GM18526 (cell line): ENCODE data around the gene BRD1.

Experiments
- POLR2A ChIP-seq: IDR thresholded peaks from 3 replicates; pipeline ENCODE4 v1.6.1; 2011; ENCODE audit not compliant: insufficient read length; ENCODE audit errors: extremely low read depth

Gene BRD1

DNA sequence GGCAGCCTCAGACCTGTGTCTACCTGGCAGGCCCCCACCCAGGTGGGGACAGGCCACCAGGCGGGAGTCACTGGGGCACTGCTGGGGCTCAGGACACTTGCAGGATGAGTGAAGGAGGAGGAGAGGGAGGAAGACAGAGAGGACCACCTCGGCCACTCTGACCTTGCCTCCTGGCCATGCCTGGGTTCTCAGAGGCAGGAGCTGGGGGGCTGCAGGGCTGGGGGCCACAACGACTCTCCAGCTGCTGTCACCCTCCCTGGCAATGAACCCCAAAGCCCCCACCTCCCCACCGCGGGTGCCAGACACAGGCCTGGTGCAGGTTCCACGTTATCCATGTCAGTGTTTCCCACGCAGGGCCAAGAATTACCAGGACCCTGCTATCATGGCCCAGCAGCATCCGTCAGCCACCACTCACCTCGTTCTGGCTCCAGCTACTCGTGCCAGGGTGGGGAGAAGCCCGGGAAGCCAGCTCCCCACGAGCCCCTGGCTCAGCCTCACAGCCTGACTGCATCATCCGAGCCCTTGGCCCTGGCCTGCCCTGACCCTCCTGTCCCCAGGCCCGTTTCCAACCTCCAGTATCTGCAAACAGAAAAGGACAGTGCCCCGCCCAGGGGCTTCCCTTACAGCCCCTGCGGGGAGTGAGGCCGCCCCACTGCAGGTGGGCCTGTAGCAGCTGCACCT lies 62.4 kb downstream of the BRD1 start:
- no peak for TF ChIP-seq POLR2A

DNA sequence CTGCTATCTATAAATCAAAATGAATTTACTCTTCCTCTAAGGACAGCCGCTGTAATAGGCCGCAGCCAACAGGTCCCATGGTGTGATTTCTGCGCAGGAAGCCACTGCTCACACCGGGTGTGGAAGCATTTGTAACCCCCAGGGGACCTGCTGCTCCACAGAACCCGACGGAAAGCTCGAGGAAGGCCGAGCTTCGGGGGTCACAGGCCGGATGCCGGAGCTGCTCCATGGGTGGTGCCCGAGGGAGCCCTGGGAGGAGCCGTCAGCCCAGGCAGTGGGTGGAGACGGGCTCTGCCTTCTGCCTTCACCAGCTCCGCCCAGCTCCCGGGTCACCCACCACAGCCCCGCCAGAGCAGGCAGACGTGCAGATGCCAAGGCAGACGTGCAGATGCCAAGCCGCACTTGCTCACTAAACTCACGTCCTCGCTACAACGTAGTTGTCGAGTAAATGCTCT lies 63.5 kb downstream of the BRD1 start:
- no peak for TF ChIP-seq POLR2A

DNA sequence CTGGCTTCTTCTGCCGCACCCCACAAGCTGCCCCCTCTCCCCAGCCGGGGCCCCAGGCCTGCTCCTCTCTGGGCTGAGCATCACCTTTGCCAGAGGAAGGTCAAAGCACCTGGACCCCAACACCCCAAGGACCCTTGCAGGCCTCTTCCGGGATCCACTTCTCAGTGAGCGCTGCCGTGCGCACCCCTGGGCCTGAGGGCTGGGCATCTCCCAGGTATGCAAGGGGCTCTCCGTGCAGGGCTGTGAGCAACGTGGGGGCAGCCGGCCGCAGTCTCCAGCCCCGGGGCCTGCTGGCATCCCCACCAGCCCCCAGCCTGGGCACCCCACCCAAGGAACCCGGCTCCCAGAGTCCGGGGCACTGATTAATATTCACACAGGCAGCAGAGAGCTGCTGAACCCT lies 64.0 kb downstream of the BRD1 start:
- TF ChIP-seq POLR2A = no peak

DNA sequence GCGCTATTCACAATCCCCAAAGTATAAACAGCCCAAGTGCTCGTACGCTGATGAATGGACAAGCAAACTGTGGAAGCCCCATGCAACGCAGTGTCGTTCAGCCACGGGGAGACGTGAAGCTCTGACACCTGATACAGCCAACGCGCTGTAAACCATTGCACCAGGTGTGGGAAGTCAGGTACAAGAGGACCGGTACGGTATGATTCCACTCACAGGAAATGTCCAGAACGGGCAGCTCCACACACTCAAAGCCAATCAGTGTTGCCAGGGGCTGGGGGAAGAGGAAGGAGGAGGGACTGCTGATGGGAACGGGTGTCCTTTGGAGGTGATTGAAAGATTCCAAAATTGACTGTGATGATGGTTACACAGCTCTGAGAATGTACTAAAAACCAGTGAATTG lies 64.5 kb downstream of the BRD1 start:
- no peak for TF ChIP-seq POLR2A

DNA sequence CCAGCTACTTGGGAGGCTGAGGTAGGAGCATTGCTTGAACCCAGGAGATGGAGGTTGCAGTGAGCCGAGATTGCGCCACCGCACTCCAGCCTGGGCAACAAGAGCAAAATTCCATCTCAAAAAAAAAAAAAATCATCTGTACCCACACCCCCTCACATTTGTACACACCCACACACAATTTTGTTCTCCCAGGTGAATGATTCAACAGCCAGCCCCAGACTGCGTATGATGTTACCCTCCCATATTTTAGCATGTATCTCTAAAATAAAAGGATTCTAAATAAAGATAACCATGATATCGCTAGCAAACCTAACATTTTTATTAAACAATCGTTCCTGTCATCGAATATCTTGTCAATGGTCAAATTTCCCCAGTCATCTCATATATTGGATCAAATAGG lies 65.8 kb downstream of the BRD1 start:
- TF ChIP-seq POLR2A = no peak

- peak; percentile 62 for TF ChIP-seq POLR2A
Observed at GRCh38 chr22:49760630-49761571, 66.8 kb downstream of the BRD1 start.

- TF ChIP-seq POLR2A = no peak
Observed at GRCh38 chr22:49760280-49760629, 67.4 kb downstream of the BRD1 start.

GRCh38 chr22:49756676-49757075 lies 71.0 kb downstream of the BRD1 start:
- TF ChIP-seq POLR2A = no peak

DNA sequence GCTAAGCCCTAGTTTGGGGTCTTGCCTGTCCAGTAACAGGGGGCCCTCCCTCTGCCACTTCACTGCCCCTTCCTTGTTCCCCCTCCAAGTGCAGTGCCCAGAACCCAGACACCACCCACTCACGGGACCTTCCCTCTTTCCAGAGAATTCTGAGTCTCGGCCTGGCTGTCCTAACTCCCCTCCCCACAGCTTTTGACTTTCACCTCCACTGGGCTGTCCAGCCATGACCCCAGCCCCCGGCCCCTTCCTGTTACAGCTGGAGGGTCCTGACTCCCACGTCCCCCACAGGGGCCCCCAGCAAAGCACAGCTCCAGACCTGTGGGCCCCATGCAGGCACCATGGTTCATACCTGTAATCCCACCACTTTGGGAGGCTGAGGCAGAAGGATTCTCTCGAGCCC lies 71.5 kb downstream of the BRD1 start:
- no peak for TF ChIP-seq POLR2A

- no peak for TF ChIP-seq POLR2A
Observed at GRCh38 chr22:49755631-49756001, 72.1 kb downstream of the BRD1 start.

- TF ChIP-seq POLR2A = no peak
Observed at GRCh38 chr22:49754696-49755630, 72.7 kb downstream of the BRD1 start.

DNA sequence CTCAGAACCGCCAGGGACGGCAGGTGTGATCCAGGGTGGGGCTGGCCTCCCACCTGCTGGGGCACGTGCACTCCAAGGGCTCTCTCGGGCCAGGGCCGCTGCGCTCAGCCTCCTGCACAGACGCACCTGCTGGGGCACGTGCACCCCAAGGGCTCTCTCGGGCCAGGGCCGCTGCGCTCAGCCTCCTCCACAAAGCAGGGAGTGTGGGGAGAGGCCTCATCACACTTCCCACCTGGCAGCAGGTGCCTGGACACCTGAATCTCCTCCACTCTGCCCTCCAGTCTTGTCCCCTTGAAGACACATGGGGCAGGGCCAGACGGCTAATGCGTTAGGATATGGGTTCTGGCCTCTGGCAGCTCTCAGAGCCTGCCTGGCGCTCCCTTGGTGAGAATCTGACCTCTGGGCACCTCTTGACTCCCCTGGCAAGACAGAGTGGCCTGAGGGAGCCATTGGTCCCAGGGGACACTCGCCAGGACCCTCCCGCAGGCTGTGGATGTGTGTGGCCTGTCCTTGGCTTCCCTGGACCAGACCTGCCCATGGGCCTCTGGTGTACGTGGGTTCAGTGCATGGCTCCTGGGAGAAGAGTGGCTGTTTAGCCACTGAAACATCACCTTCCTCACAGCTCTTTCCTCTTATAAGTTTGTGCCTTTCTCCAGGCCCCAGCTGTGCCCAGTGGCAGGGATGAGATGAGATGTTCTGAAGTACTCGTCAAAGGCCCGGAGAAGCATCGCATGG lies 73.5 kb downstream of the BRD1 start:
- TF ChIP-seq POLR2A = no peak

DNA sequence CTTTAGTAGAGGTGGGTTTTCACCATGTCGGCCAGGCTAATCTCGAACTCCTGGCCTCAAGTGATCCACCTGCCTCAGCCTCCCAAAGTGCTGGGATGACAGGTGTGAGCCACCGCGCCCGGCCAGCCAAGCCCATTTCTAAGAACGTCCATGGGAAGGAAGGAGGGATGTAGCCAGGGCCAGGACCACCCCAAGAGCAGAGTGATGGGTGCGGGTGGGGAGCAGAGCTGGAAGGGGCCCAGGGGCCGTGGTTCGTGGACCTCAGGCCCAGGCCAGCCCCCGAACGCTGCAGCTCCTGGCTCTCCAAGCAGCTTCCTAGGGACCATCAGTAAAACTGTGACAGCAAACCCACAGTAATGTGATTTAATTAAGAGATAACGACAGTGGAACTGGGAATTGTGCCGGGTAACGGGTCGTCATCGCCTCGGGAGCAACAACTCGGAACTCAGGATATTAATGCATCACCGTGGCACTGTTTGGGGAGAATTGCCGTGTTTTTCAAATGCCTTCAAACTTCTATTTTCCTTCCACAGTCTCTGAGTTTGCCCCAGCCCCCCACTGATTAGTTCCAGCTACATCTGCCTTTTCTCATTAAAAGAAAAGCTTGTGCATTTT lies 74.3 kb downstream of the BRD1 start:
- TF ChIP-seq POLR2A = no peak

DNA sequence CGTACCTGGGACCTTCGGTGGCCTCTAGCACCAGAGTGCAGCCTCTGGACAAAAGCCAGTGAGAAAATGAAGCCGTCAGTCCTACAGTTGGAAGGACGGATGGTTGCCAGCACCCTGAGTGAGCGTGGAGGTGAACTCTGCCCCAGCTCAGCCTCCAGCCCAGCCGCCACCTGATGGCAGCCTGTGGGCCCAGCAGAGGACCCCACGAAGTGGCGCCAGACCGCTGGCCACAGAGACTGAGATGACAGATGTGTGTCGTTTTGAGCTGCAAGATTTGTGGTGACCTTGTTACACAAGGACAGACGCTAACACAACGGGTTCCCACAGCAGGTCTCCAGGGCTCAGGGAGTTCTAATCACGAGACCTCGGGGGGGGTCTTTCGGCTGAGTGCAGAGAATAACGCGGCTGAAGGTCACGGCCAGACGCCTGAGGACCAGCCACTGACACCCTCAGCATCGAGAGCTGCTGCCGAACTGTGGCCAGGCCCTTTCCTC lies 75.0 kb downstream of the BRD1 start:
- TF ChIP-seq POLR2A = no peak
